SH-SY5Y (cell line): ENCODE data around the gene SDK1.

Source experiments
- GATA2 ChIP-seq: IDR thresholded peaks from 2 replicates; pipeline ENCODE4 v1.6.1; 2011; ENCODE audit warnings: mild to moderate bottlenecking, low read depth, low read length
- GATA3 ChIP-seq: IDR thresholded peaks from 2 replicates; pipeline ENCODE4 v1.6.1; 2011; ENCODE audit warnings: low read depth, mild to moderate bottlenecking, low read length, moderate library complexity

GRCh38 chr7:3486841-3487240 is 185.8 kb downstream of the SDK1 start:
- TF ChIP-seq GATA2 (no peak), GATA3 (no peak)
